Stimulated activated CD8-positive, alpha-beta memory T cell treated with anti-CD3 and anti-CD28 coated beads, Interleukin-15, amount 100 ng/mL, for 24 hours (primary cell): ENCODE measurements around the gene BCL7A.
"Not testable (repeated sequence)": the region's sequence is repeated elsewhere in the genome, so short reads cannot be mapped to it uniquely, and the experiment has no call there.

Experiments used
- DNase-seq: peaks from one replicate; pipeline ENCODE4 v3.0.0-alpha.2; 2020; ENCODE audit warnings: low read depth

The BCL7A gene

GRCh38 chr12:122021822-122022392, at the start of gene BCL7A:
Gene BCL7A (plus strand): TSS chr12:122021884. CDS start chr12:122022092, 208 bp downstream.
- peak; percentile 21 for DNase-seq

GRCh38 chr12:121974026-121974985, 47.4 kb upstream of the BCL7A start:
- no peak for DNase-seq

- no peak for DNase-seq
Measured at GRCh38 chr12:121975021-121975420, 46.7 kb upstream of the BCL7A start.

DNA sequence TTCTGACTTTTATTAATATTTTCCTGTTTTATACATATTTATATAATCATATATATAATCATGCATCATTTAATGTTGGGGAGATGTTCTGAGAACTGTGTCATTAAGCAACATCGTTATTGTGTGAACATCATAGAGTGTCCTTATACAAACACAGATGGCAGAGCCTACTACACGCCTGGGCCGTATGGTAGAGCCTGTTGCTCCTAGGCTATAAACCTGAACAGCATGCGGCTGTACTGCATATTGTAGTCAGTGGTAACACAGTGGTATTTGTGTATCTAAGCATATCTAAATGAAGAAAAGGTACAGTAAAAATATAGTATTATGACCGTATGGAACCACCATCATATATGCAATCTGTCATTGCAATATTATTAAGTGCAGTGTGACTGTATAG, 44.7 kb upstream of the BCL7A start:
- DNase-seq, result no peak

DNA sequence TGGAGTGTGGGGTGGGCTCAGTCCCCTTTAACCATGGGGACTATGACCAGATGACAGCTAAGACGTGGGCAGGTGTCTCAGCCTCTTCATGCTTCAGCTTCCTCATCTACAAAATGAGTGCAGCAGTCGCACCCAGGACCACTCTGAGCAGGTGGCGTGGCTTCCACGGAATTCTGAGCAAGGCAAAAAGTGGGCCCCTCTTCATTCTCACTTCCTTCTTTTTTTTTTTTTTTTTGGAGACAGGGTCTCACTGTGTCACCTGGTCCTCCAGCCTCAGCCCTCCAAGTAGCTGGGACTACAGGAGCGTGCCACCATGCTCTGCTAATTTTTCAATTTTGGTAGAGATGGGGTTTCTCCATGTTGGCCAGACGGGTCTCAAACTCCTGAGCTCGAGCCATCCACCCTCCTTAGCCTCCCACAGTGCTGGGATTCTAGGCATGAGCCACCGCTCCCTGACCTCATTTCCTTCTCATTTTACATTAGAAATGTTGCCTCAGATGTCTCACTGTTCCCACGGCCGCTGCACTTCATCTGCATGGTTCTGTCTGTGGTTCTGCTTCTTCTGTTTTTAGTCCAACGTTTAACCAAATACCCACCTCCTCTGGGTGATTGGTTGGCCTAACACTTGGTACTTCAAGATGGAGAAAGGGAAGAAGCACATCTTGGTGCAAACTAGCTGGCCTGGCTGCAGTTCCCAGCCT, 41.3 kb upstream of the BCL7A start:
- DNase-seq, result no peak

- no peak for DNase-seq
Measured at GRCh38 chr12:121980892-121981272, 40.8 kb upstream of the BCL7A start.

DNA sequence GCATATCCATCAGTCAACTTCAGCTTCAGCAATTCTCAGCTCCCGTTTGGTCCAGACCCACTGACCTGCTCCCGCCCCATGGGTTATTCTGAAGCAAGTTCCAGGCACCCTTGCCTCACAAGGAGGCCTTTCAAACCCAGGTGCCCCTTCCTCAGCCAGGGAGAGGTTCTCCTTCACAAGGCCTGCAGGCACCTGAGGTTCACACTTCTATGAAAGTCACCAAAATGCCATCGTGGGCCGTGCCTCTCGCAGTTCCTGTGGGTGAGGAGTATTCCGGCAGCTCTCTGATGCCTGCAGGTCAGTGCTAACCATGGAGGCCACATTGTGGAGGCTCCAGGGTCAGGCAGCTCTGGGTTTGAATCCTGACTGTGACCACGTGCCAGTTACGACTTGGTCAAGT, 40.2 kb upstream of the BCL7A start:
- DNase-seq, result no peak

DNA sequence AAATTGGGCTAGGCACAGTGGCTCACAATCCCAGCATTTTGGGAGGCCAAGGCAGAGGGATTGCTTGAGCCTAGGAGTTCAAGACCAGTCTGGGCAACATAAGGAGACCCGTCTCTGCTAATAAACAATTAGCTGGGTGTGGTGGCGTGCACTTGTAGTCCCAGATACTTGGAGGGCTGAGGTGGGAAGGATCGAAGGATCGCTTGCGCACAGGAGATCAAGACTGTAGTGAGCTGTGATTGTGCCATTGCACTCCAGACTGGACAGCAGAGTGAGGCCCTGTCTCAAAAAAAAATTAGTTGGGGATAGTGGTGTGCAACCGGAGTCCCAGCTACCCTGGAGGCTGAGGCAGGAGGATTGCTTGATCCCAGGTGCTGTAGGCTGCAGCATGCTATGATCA, 38.7 kb upstream of the BCL7A start:
- DNase-seq, result no peak

DNA sequence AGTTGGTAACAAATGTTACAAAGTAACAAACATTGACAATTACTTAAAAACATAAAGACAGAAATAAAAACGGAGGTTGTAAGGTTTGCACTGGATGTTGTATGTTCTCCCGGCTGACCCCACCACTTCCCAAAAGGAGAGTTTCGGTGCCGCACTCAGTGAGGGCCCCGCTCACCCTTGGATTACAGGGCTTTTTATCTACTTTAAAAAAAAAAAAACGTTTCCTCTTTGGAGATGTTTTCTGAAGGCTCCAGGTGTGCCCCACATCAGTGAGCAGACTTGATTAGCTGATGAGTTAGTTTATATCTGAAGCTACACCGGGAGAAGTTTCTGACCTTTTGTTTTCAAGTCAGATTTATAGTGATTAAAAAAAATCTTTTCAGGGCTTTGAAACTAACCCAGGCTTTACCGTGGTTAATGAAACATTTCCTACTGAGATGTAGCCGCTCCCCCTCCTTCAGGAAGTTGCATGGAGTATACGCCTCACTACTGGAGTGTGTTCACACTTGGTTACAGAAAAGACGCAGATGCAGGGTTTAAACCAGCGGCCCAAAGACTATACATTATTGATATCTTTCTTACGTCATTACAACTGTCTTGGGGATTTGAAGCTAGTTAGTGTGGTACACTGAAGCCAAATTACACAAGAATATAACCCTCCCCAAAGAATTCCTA, 38.0 kb upstream of the BCL7A start:
- no peak for DNase-seq

DNA sequence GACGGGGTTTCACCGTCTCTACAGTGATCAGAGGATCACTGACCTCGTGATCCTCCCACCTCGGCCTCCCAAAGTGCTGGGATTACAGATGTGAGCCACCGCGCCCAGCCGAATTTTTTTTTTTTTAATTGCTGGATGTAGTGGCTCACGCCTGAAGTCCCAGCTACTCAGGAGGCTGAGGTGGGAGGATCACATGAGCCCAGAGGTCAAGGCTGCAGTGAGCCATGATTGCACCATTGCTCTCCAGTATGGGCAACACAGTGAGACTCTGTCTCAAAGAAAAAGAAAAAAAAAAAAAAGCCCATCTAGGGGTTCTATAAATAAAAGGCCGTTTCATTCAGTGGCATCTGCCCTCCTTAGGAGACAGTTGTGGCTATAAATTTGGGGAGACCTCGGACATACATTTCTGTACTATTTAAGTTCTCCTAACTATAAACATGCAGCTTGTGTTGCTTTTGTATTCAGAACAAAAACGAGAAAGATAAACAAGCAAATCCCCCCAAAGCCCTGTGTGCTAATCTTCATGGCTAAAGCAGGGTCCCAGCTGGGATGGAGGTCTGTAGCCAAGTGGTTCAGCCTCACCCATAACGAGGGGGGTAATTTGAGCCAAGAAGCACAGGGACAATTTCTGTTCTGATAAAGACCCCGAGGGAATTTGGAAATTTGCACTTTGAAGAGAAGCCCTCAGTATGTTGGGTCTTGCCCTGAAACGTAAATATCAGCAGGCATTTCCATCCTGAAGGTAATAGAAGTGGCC, 35.0 kb upstream of the BCL7A start:
- no peak for DNase-seq

- DNase-seq, result not testable (repeated sequence)
Measured at GRCh38 chr12:121988519-121988918, 33.2 kb upstream of the BCL7A start.

GRCh38 chr12:121989276-121990113, 32.2 kb upstream of the BCL7A start:
- DNase-seq, result no peak

DNA sequence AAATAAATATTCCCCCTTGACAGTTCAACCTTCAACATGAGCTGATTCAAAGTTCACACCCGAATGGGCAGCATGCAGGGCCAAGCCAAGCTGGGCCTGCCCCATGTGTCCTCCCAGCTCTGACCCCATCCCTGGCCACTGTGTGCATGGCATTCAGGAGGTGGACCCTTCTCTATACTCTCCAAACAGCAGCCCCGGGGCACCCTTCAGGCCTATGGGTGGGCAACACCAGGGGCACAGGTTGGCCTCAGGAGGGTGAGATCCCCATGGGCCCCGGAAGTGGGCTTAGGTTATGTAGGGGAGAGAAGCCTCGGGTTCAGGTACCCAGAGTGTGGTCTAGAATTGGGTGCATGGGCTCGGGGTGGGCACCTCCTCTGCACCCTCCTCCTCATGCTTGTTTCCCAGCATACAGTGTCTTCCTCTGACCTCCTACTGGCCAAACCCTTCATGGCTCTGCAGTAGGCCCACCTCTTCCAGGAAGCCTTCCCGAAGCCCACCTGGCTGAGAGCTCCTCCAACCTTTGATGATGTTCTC, 31.5 kb upstream of the BCL7A start:
- no peak for DNase-seq

DNA sequence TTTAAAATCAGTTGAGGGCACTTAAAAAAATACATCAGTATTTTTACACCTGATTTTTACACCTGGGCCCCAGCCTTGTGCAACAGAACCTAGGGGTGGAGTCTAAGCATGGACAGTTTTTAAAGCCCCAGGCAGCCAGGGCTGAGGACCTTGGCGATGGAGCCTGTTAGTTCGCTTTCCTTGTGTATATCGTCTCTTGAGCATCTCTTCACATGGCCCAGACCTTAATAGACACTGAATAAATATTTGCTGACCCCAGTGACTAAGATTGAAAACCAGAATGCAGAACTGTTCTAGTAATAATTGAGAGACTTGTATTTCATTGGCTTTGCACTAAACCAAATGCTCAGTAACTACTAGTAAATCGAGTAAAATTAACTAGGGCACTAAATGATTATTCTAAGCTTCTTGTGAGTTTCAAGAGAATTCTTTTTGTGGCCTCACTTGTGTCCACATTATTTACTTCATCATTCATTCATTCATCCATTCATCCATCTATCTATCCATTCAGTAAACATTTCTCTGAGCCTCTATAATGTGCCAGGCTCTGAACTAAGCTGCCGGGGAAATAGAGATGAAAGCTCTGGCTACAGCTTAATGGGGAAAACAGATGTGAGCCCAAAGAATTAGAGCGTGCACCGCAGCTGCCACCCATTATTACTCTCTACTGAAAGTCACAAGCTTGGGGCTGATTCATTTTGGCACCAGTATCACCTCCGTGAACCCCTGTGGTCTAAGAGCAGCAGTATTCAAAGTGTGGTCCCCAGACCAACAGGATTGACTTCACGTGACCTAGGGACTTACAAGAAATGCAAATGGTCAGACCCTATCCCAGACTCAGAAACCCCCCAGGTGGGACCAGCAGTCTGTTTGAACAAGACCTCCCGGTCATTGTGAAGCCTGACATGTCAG, 30.7 kb upstream of the BCL7A start:
- DNase-seq, result no peak

GRCh38 chr12:121992059-121992879, 29.4 kb upstream of the BCL7A start:
- no peak for DNase-seq

GRCh38 chr12:121996050-121996944, 25.4 kb upstream of the BCL7A start:
- no peak for DNase-seq

DNA sequence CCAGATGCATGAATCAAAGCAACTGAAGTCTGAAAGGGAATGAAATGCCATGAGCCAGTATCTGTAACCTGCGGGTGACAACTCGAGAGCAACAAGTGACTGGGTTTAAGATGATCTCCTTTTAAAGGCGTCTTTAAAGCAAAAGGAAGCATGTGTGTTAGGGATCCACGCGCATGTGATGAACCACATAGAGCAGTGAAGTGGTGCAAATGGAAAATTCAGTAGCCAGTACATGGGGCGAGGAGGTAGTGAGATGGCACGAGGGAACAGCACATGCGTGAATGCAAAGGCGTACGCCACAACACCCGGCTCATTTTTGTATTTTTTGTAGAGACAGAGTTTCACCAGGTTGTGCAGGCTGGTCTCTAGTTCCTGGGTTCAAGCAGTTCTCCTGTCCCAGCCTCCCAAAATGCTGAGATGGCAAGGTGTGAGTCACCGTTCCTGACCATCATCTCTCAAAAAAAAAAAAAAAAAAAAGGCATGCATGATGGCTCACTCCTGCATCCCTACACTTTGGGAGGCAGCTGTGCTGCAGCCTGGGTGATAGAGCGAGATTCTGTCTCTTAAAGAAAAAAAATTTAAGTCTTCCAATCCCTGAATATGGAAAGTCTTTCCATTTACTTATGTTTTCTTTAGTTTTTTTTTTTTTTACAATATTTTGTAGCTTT, 24.6 kb upstream of the BCL7A start:
- DNase-seq, result no peak
